ACHN (cell line): Measurements from ENCODE around the gene KLHL15.

Source experiments
- DNase-seq: peaks from one replicate; pipeline ENCODE4 v3.0.0-alpha.2; 2015
- in situ Hi-C: cut with HindIII; loops from 2 replicates; pipeline ENCODE4 v1.10.0; 2017; ENCODE audit warnings: low sequenced_read_pairs, low pct_ligation_motif_present, low pct_unique_long_range_greater_than_20kb

KLHL15 gene

DNA sequence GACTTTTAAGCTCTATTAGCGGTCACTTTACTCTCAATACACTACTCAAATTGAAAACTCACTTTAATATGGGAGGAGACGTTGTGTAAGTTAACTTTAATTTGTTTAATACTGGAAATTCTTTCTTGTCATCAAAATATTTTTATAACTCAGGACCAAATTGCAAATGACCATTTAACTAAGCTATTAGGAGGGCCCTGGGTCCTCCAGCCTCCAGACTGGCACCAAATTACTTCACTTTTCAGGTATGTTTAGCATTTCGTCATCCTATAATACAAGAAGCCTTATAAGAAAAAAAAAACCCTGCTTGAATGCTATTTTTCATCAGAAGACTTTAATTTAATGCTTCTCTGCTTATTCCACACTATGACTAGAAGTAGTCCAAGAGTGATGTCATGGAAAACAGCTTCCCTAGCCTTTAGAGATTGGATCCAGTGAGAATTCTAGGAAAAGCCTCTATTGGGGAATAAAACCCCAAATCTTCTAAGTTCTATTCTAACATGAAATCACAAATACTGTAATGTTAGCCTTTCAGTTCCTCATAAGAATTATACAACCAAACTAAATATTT is 6.6 kb downstream of the KLHL15 start:
- in situ Hi-C loops = no loop called here
- DNase-seq = no peak

DNA sequence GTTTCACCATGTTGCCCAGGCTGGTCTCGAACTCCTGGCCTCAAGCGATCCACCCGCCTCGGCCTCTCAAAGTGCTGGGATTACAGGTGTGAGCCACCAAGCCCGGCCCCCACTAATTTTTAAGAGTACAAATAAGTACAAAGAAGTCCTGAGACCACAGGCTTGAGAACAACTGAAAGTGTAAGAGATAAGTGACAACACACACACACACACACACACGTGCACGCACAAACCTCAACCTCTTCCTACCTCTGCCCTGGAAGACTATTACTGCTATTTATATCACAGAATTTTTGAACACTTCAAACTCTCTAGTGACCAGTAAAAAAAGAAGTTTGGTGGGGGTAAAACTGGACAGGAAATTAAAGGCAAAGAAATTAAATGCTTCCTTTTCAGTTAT is 7.5 kb downstream of the KLHL15 start:
- no peak for DNase-seq
- in situ Hi-C loops = no loop called here

DNA sequence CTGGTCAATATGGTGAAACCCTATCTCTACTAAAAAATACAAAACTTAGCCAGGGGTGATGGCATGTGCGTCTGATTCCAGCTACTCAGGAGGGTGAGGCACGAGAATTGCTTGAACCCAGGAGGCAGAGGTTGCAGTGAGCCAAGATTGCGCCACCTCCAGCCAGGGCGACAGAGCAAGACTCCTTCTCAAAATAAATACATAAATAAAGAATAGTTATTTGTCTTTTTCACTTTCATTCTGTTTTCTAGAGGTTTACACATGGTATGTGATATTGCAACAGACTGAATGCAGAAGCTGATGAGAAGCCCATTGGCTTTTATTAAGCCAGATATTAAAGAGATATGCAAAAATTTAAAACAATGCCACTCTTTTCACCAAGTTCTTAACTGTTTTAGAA is 8.2 kb downstream of the KLHL15 start:
- in situ Hi-C loops = no loop called here
- DNase-seq = no peak

DNA sequence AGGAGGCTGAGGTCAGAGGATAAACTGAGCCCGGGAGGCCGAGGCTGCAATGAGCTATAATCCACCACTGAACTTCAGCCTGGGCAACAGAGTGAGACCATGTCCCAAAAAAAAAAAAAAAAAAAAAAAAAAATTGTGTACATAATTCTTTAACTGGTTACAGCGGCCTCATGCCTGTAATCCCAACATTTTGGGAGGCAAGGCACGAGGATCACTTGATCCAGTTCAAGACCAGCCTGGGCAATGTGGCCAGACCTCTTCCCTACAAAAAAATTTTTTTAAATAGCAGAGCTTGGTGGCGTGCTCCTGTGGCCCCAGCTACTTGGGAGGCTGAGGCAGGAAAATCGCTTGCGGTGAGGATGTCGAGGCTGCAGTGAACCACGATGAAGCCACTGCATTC is 9.3 kb downstream of the KLHL15 start:
- no peak for DNase-seq
- in situ Hi-C loops = no loop called here

DNA sequence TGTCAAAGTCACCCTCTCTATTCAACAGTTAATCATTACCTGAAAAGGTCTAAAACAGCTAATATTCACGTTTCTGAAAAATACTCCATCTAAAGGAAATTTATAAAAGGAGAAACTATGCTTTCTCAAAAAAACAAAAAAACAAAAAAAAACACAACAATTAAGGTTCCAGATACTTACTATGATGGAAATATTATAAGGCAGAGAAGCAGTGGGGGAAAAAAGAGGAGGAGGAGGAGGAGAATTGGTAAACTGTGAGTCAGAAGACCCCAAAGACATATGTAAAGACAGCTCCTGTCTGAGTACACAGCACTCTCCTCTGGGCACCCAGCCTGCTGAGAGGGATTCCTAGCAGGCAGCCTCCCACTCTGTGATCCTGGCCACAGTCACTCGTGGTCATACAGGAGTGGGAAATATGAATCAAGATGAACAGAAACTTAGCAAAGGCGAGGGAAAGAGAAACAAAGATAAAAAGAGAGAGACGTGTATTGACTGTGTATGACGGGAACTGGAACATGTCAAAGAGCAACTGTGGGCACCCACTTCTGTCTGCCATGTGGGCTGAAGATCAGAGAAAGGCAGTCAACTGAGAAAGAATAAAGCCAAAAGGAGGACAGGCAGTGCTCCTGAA is 12.5 kb downstream of the KLHL15 start:
- DNase-seq = no peak
- in situ Hi-C loops = no loop called here

DNA sequence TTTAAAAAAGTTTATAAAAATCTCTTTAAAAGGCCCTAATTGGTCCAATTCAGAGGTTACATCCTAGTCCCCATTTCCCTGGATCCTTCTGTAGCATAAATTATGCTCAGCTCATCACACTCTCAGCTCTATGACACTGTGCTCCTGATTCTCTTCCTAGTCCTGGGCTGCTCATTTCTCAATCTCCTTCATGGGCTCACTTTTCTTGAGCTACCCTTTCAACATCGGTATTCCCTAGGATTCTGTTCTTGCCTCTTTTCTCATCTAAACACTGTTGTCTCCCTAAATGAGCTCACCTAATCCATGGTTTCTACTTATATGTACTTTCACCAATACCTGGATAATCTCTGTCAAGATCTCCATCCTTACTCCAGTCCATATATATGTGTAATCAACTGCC is 14.7 kb downstream of the KLHL15 start:
- no peak for DNase-seq
- in situ Hi-C loops = no loop called here

DNA sequence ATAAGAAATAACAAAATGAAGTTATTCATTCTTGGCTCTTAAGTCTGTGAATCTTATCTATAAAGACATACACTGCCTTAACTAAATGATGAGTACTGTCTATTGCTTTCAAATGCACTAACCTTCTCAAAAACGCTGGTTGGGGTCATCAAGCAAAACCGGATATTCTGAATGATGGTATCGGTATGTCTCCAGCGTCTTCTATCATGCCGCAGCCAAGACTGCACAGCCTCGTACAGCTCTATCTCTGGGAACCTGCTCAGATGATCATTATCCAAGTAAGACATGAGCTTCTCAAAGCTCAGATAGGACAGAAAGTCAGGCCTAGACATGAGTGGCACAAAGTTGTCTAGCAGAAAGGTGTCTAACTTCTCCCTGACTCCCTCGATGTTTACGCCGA is 21.1 kb downstream of the KLHL15 start:
- no peak for DNase-seq
- in situ Hi-C loops = no loop called here

DNA sequence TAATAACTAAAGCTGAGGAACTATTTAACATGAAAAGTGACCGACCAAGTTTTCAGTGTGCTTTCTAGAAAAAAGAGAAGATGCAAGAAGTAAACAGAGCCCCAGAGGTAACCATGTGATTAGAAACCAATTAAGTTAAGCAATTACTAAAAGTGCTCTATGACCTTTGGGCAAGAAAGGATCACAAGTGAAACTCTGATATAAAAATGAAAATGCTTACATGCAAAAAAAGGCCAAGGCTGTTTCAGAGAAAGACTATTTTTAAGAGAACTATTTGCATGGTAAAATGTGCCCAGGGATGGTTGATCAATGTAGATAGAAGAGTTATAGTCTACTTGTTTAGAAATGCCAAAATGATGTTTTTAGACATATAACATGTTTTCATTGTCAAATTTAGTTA is 22.0 kb downstream of the KLHL15 start:
- no peak for DNase-seq
- in situ Hi-C loops = no loop called here

DNA sequence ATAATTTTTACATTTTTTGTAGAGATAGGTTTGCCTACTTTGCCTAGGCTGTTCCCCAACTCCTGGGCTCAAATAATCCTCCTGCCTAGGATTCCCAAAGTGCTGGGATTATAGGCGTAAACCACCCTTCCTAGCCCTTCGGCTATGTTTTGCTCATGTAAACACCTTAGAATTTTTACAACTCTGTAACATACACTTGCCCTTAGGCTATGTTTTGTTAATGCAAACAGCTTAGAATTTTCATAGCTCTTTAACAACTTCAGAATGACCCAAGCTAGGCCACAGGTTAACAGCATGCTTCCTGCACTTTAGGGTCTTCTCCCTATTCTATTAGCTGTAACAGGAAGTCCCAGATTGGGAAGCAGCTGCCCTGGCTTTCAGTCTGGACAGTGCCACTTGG is 24.2 kb downstream of the KLHL15 start:
- in situ Hi-C loops = no loop called here
- no peak for DNase-seq

DNA sequence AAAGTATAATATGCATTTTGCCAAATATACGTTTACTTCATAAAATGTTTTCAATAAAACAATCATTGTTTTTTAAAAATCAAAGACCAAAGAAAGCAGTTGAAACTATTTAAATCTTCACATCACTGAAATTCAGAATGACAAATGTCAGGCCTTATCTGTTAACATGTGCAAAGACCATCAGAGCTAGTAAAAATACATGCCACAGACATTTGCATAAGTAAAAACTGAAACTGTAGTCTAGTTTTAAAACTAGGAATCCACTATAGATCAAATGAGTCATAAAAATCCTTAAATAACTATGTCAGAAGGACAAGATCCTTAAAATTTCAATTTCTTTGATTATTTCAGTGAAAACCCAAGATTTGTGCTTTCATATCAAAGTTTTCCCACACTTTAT is 24.8 kb downstream of the KLHL15 start:
- in situ Hi-C loops = no loop called here
- DNase-seq = no peak

DNA sequence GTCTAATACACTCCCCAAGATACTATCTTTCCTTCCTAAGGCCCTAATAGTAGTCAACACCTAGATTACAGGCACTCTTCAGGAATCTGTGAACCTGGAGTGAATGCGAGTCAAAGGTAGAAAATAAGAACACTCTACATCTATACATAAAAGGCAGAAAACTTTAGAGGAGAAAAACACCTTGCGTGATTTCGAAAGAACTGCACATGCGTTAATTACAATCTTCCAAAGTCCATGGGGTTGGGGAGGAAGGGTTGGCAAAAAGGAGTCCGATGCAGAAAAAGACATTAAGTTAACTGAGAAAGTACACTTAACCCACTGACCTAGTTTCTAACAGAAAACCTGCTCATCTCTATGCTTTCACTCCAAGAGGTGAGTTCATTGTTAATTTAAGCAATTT is 27.3 kb downstream of the KLHL15 start:
- in situ Hi-C loops = no loop called here
- DNase-seq = no peak

DNA sequence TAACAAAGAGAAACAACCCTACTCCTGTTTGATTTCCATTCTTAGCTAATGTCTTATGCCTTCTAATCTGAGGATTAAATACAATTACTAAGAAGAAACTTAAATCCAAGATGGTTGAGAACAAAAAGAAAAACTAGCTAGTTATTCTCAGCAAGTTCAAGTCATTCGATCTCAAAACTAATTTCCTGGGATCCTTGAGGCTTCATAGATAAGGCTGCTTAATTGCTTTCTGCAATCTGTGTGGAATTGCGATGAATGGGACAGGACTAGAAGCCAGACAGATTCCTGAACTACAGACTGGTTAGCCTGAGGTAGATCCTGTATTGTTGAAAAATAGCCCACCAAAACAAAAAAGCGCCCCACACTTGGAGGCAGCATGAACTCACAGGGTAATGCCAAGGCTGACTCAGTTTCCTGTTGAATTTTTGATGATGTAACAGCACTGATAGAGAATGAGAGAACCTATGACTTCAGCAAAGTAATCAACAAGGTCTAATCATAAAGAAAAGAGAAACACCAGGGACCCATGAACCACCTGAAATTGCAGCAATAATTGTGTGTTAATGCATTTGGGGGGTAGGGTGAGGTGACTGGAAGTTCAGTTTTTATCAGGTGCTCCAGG is 33.9 kb downstream of the KLHL15 start:
- DNase-seq = no peak
- in situ Hi-C loops = no loop called here

DNA sequence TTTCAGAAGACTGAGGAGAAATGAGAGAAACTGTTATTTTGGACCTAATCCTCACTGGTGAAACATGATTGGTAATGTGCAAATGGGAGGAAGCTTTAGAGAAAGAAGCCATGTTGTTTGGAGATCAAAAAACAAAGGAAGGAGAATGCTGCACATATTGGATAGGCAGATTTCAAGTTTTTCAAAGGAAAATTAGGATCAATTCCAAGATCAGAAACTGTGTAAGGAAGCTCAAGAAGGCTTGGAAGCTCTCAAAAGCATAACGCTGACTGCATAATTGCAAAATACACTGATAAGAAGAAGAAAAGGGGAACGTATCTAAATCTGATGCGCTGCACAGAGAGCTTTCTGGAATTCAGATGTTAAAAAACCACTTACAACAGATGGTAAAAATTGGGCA is 34.6 kb downstream of the KLHL15 start:
- DNase-seq = no peak
- in situ Hi-C loops = no loop called here

DNA sequence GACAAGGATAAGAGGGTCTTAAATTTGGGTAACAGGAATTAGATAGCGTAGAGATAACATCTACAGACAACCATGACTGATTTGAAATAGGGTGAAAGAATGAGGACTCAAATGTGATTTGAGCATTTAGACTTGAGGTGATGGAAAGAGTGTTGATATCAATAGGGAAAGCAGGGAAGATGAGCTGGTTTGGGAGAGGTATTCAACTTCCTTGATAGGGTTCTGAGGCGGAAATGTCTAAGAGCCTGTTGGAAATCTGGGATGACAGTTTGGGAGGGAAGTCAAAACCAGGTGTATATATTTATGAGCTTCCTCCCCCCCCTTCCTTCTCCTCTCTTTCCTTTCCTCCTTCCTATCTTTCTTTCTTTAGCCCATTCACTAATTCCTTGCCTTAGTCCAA is 36.5 kb downstream of the KLHL15 start:
- in situ Hi-C loops = no loop called here
- DNase-seq = no peak

DNA sequence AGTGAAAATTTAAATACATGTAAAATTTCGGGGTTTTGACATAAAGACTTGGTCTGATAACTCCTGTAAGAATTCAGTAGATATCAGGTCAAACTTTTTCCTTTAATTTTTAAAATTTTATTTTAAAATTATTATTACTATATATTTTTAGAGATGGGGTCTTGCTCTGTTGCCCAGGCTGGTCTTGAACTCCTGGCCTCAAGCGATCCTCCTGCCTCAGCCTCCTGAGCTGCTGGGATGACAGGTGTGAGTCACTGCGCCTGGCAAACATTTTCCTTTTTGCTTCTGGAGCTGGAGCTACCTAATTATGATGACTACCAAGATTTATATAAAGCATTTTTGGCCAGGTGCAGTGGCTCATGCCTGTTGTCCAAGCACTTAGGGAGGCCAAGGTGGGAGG is 37.3 kb downstream of the KLHL15 start:
- DNase-seq = no peak
- in situ Hi-C loops = no loop called here

DNA sequence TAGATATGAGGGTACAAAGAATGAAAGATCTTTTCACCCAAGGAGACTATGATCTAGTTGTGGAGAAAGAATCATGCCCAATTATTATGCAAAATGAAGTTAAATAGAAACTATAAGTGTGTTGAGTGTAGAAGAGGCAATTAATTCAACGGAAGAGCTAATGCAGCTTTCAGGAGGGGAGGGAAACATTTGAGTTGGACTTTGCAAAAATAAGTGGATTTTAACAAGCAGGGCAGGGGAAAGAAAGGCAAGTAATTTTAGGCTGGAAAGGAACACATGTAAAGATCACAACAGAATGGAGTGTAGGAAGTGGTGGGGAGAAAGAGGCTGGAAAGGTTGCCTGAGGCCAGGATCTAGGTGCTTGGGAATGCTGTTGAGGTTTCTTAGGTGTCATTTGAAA is 44.1 kb downstream of the KLHL15 start:
- in situ Hi-C loops = no loop called here
- no peak for DNase-seq

DNA sequence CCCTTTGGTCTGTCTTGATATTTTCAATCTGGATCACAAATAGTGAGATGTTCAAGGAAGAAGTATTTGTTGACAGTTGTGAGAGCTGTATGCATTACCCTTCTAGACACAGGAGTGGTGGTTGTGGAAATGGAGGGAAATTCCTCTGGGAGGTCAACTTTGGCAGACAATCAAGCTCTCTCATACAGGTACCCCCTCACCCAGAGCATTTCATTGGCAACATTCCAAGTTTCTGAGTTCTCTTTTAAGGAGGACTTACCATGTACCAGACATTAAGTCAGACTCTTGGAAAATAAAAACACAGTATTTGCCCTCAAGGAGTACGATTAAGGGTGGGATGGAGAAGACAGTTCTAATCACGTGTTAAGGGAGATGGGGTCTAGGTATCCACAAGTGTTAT is 45.3 kb downstream of the KLHL15 start:
- in situ Hi-C loops = no loop called here
- DNase-seq = no peak

DNA sequence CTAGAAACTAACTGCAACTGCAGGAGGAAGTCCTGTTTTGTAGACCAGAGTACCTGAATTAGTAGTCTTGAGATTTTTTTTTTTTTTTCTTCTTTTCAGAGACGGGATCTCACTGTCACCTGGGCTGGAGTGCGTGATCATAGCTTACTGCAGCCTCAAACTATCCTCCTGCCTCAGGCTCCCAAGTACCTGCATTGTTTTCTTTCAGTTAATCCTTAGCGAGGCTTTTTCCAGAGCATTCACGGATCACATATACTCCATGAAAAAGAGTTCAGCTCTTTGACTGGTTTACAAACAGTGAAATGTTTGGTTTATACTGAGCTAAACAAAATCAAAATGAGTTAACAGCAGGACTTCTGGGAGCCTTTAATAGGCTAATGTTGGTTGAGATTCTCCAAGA is 45.8 kb downstream of the KLHL15 start:
- DNase-seq = no peak
- in situ Hi-C loops = no loop called here

DNA sequence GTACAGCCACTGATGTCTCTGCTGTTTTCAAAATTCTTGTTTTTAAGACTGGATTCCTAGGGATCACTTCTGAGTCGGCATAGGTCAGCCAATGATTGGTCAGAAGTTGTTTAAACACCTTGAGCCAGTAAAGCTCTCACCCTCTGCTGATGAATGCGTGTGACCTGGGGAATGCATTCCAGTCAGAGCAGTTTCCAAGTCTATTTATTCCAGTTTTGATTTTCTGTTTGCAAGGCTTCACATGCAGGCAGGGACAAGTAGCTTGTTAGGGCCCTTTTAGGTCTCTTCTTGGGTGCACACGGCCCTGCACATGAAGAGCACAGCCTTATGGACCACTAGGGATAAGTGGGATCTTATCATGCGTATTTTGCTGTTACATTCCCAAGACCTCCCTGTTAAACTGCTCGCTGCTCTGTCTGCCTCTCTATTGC is 47.0 kb downstream of the KLHL15 start:
- in situ Hi-C loops = no loop called here
- DNase-seq = no peak

DNA sequence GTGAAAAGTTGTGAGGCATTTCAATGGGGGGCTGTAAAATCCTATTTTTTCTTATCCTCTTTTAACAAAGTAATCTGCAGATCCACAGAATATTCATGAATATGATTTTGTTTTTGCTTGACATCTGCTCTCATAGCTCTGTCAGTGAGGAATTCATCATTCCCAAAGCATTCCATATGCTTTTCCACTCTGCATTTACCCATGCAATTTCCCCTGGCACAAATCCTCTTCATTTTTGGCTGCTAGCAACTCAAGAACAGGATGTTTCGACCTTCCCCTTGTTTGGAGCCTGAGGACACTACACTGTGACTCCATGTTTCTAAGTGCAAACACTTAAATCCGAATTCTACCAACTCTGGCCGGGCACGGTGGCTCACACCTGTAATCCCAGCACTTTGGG is 48.5 kb downstream of the KLHL15 start:
- DNase-seq = no peak
- in situ Hi-C loops = no loop called here
